CD14-positive monocyte (primary cell): ENCODE results near the gene HSD17B13. TPM values are rescaled to one million over a fixed set of nuclear protein-coding genes. Genes with fewer than 3 reads are reported as not detected.

ENCODE experiments used
- DNase-seq, 3 donors: peaks; one replicate each; pipeline ENCODE4 v3.0.0-alpha.2; 2011 to 2022
- H2AFZ ChIP-seq: 2 replicates; pipeline ENCODE4 v1.6.0; 2012; ENCODE audit warnings: mild to moderate bottlenecking, low read depth, low read length, inconsistent platforms; ENCODE audit not compliant: insufficient read depth, poor library complexity, severe bottlenecking
- H3K27ac ChIP-seq, 2 donors: 1 replicate in 1 of 2; 2 replicates in 1 of 2; pipeline ENCODE4 v1.5.1; 2012 to 2013; ENCODE audit warnings: low read length in 2 of 2, control low read depth in 1 of 2, inconsistent platforms in 1 of 2, low read depth in 1 of 2, mild to moderate bottlenecking in 1 of 2
- H3K27me3 ChIP-seq, 2 donors: one replicate each; pipeline versions ENCODE4 v1.6.0 to v1.6.1; 2011 to 2013; ENCODE audit warnings: low read length in 2 of 2; ENCODE audit not compliant: control insufficient read depth in 2 of 2, insufficient read depth in 2 of 2
- H3K36me3 ChIP-seq, 2 donors: replicated peaks in 1 of 2; 1 replicate in 1 of 2; 2 replicates in 1 of 2; pipeline versions ENCODE4 v1.5.1 to v1.6.1; 2012 to 2013; ENCODE audit warnings: low read length in 2 of 2, control low read depth in 1 of 2, inconsistent platforms in 1 of 2, mild to moderate bottlenecking in 1 of 2; ENCODE audit not compliant: insufficient read depth in 2 of 2, control insufficient read depth in 1 of 2
- H3K4me1 ChIP-seq, 2 donors: 1 replicate in 1 of 2; 2 replicates in 1 of 2; pipeline versions ENCODE4 v1.5.1 to v1.6.1; 2012 to 2013; ENCODE audit warnings: low read length in 2 of 2, control low read depth in 1 of 2, inconsistent platforms in 1 of 2, mild to moderate bottlenecking in 1 of 2, moderate library complexity in 1 of 2; ENCODE audit not compliant: insufficient read depth in 2 of 2, control insufficient read depth in 1 of 2
- H3K4me2 ChIP-seq: replicated peaks from 2 replicates; pipeline ENCODE3; 2012; ENCODE audit warnings: low read length, moderate library complexity, mild to moderate bottlenecking; ENCODE audit not compliant: poor library complexity, severe bottlenecking; ENCODE audit errors: extremely low read depth
- H3K4me3 ChIP-seq, 3 experiments: fragments of 200-600 bp in 1 of 3; sonication (generic) in 1 of 3; replicated peaks in 1 of 3; 1 replicate in 2 of 3; 2 replicates in 1 of 3; pipeline ENCODE4 v1.5.1; 2011 to 2013; ENCODE audit warnings: low read length in 3 of 3, mild to moderate bottlenecking in 3 of 3, control low read depth in 2 of 3, low read depth in 2 of 3, inconsistent platforms in 1 of 3, moderate library complexity in 1 of 3
- H3K79me2 ChIP-seq: 2 replicates; pipeline ENCODE4 v1.6.0; 2012; ENCODE audit warnings: mild to moderate bottlenecking, control low read depth, inconsistent platforms, low read length, moderate library complexity; ENCODE audit not compliant: insufficient read depth
- H3K9ac ChIP-seq: 2 replicates; pipeline ENCODE4 v1.6.0; 2017; ENCODE audit warnings: low read length, mild to moderate bottlenecking; ENCODE audit not compliant: insufficient read depth, poor library complexity, severe bottlenecking
- H3K9me3 ChIP-seq, 2 donors: replicated peaks in 1 of 2; 1 replicate in 1 of 2; 2 replicates in 1 of 2; pipeline versions ENCODE4 v1.5.1 to v1.6.1; 2012 to 2013; ENCODE audit warnings: low read length in 2 of 2, control low read depth in 1 of 2; ENCODE audit not compliant: control insufficient read depth in 1 of 2, insufficient read depth in 1 of 2
- H4K20me1 ChIP-seq: 2 replicates; pipeline ENCODE4 v1.6.0; 2012; ENCODE audit warnings: mild to moderate bottlenecking, low read length, control low read depth, moderate library complexity; ENCODE audit not compliant: insufficient read depth
- H3K27ac Mint-ChIP-seq, 7 donors: one replicate each; pipeline ENCODE4 v1.8.0; 2020; ENCODE audit warnings: mild to moderate bottlenecking in 7 of 7, mixed read lengths in 7 of 7, moderate library complexity in 6 of 7, inconsistent platforms in 2 of 7
- H3K27me3 Mint-ChIP-seq, 3 donors: one replicate each; pipeline ENCODE4 v1.8.0; 2021 to 2022; ENCODE audit warnings: low read depth in 3 of 3, mild to moderate bottlenecking in 3 of 3, mixed read lengths in 3 of 3, moderate library complexity in 3 of 3, inconsistent platforms in 1 of 3
- H3K36me3 Mint-ChIP-seq, 2 donors: one replicate each; pipeline ENCODE4 v1.8.0; 2020; ENCODE audit warnings: mixed read lengths in 2 of 2, inconsistent platforms in 1 of 2, mild to moderate bottlenecking in 1 of 2
- H3K4me1 Mint-ChIP-seq: one replicate; pipeline ENCODE4 v1.8.0; 2020; ENCODE audit warnings: mild to moderate bottlenecking, mixed read lengths
- H3K4me3 Mint-ChIP-seq, 2 donors: one replicate each; pipeline ENCODE4 v1.8.0; 2020; ENCODE audit warnings: mild to moderate bottlenecking in 2 of 2, mixed read lengths in 2 of 2, moderate library complexity in 1 of 2
- H3K9me3 Mint-ChIP-seq, 7 donors: one replicate each; pipeline ENCODE4 v1.8.0; 2020 to 2022; ENCODE audit warnings: mixed read lengths in 7 of 7, mild to moderate bottlenecking in 6 of 7, moderate library complexity in 6 of 7, inconsistent platforms in 2 of 7
- WGBS: methylation state at CpG from one replicate; pipeline ENCODE4 v1.1.5; 2013; ENCODE audit warnings: missing lambda C conversion rate; ENCODE audit not compliant: insufficient coverage; 5-methylcytosine and 5-hydroxymethylcytosine counted together
- intact Hi-C, 2 donors: fragments of 100-400 bp; cut with micrococcal nuclease; formaldehyde crosslinking; loops; one replicate each; pipeline versions ENCODE4 v1.15.0 to v1.15.1; 2023
- polyA plus RNA-seq, 3 donors: library from polyadenylated mRNA; depleted of rRNA in 1 of 3; unstranded in 2 of 3; stranded (reverse) in 1 of 3; fragments of 300-500 nt in 2 of 3; fragments of >200 nt in 1 of 3; fragmentation: Illumina TruSeq in 2 of 3; gene quantifications; 1 replicate in 2 of 3; 2 replicates in 1 of 3; pipeline ENCODE4 v1.2.3, GENCODE V29; 2012 to 2021
- TF ChIP-seq, protein P1 (sequence below): fragments of 200-600 bp; IDR thresholded peaks from one replicate; pipeline ENCODE4 v1.8.0; 2022; ENCODE audit warnings: antibody characterized with exemption, mild to moderate bottlenecking

HSD17B13 gene
- polyA plus RNA-seq, 3 donors: 0.08 to 0.73 TPM; not detected in 1

DNA sequence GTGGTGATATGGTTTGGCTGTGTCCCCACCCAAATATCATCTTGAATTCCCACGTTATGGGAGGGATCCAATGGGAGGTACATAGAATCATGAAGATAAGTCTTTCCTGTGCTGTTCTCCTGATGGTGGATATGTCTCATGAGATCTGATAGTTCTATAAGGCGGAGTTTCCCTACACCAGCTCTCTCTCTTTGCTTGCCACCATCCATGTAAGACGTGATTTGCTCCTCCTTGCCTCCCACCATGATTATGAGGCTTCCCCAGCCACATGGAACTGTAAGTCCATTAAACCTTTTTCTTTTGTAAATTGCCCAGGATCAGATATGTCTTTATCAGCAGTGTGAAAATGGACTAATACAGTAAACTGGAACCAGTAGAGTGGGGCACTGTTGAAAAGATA, 39.5 kb downstream of the HSD17B13 start:
- Histone ChIP-seq H3K9ac (no peak overlapping the region), H3K36me3 (no peaks in the 10 kb centered on the region), H3K4me2 (no peak overlapping the region), H3K4me1 (no peaks in the 10 kb centered on the region), H2AFZ (no peak overlapping the region), H3K79me2 (no peaks in the 10 kb centered on the region), H4K20me1 (no peaks in the 10 kb centered on the region), H3K27me3 (no peaks in the 10 kb centered on the region), H3K4me3 (no peak overlapping the region), H3K27ac (no peak overlapping the region), H3K9me3 (peaks cover 13 to 20% of the 10 kb centered on the region in 2 donors)
- Mint-ChIP-seq H3K27ac (no peak overlapping the region), H3K4me1 (no peaks in the 10 kb centered on the region), H3K36me3 (peaks cover 0 to 2% of the 10 kb centered on the region in 2 donors), H3K27me3 (peaks cover 0 to 2% (median 0%) of the 10 kb centered on the region in 3 donors), H3K4me3 (no peak overlapping the region), H3K9me3 (peaks cover 23 to 42% (median 34%) of the 10 kb centered on the region in 7 donors)
- TF ChIP-seq, protein P1, sequence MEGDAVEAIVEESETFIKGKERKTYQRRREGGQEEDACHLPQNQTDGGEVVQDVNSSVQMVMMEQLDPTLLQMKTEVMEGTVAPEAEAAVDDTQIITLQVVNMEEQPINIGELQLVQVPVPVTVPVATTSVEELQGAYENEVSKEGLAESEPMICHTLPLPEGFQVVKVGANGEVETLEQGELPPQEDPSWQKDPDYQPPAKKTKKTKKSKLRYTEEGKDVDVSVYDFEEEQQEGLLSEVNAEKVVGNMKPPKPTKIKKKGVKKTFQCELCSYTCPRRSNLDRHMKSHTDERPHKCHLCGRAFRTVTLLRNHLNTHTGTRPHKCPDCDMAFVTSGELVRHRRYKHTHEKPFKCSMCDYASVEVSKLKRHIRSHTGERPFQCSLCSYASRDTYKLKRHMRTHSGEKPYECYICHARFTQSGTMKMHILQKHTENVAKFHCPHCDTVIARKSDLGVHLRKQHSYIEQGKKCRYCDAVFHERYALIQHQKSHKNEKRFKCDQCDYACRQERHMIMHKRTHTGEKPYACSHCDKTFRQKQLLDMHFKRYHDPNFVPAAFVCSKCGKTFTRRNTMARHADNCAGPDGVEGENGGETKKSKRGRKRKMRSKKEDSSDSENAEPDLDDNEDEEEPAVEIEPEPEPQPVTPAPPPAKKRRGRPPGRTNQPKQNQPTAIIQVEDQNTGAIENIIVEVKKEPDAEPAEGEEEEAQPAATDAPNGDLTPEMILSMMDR: no peak
- intact Hi-C loops: no loop called here
- no peak for DNase-seq
- WGBS: no CpG with 5 or more reads among the region's 3 CpGs

- Mint-ChIP-seq H3K4me1 (no peaks in the 10 kb centered on the region), H3K4me3 (no peak overlapping the region), H3K36me3 (no peaks in the 10 kb centered on the region), H3K27me3 (peaks cover 0 to 3% (median 0%) of the 10 kb centered on the region in 3 donors), H3K27ac (no peak overlapping the region), H3K9me3 (peaks cover 17 to 32% (median 27%) of the 10 kb centered on the region in 7 donors)
- Histone ChIP-seq H3K4me2 (no peak overlapping the region), H4K20me1 (no peaks in the 10 kb centered on the region), H3K79me2 (no peaks in the 10 kb centered on the region), H3K9me3 (peaks cover 7 to 15% of the 10 kb centered on the region in 2 donors), H3K9ac (no peak overlapping the region), H3K27ac (no peak overlapping the region), H3K4me1 (no peaks in the 10 kb centered on the region), H3K4me3 (no peak overlapping the region), H3K36me3 (no peaks in the 10 kb centered on the region), H3K27me3 (no peaks in the 10 kb centered on the region), H2AFZ (no peak overlapping the region)
- intact Hi-C loops: no loop called here
- TF ChIP-seq, protein P1: no peak
- 57% methylated on average over 1 of the region's 1 CpG for WGBS
- no peak for DNase-seq
Observed at GRCh38 chr4:87281603-87282002, 41.1 kb downstream of the HSD17B13 start.
